Activated CD4-positive, CD25-positive, alpha-beta regulatory T cell treated with anti-CD3 and anti-CD28 coated beads, Interleukin-2, amount 50 U/mL, for 72 hours (primary cell): ENCODE data around the gene DGUOK.
"Not testable (repeated sequence)": the region's sequence is repeated elsewhere in the genome, so short reads cannot be mapped to it uniquely, and the experiment has no call there.

Experiments used
- DNase-seq: peaks from one replicate; pipeline ENCODE4 v3.0.0; 2021

The DGUOK gene

DNA sequence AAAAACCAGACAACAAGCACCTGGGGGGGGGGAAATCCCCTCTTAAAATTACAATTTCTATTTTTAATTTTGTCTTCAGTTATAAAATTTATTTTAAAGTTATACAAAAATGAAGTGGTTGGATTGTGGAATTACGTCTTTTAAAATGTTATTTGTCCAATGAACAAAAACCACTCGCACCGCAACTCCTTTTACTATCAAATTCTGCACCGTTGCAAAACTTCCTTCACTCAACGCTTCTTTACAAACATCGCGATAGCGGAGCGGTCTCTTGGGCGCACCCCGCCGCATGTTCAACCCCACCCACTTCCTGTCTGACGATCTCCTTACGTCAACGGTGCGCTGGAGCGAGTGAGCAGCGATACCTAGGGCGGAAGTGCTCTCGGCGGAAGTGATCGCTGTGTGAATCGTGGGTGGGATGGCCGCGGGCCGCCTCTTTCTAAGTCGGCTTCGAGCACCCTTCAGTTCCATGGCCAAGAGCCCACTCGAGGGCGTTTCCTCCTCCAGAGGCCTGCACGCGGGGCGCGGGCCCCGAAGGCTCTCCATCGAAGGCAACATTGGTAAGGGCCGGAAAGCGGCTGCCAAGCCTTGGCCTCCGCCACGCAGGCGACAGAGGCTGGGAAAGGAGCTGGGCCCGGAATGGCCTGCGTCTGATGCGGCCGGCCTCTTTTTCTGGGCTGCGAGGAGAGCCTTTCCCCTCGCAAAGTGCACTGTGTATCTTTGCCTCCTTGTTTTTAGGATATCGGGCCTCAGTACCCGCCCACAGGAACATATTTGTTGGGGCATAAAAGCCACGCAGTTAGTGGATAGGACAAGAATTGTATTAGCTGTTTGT is at the start of gene DGUOK:
TSS of gene DGUOK (plus strand) at position 388 of the 835 bp plus-strand sequence. CDS start at position 419, 31 bp downstream.
- DNase-seq: peak; percentile 91

DNA sequence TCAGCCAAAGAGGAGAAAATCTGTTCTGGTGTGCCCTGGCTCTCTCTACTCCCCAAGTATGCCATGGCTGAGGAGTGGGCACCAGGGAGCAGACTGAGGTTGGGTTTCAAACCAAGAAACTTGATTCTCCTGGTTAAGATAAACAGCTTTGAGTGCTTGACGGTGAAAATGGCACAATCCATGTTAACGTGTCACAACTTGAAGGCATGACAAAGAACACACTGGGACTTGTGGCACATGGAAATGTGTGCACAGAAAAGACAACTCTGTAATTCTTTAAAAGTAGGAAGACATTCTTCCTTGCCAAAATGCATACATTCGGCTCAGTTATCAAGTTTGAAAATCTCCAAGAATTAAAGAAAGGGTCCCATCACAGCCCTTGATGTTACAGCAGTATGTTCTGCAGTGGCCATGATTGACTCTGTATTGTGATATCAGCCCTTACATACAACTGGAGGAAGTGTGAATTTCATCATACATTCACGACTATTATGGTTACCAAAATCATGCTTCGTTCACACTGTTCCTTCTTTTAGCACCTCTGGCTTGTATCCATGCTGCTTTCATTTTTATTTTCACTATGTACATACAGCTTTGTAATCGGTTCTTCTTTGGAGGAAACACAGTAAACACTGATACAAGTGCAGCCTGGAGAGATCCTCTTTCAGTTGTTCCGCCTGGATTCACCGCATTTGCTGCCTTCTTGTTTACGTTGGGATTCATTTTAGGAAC is 49.4 kb upstream of the DGUOK start:
- DNase-seq: no peak

DNA sequence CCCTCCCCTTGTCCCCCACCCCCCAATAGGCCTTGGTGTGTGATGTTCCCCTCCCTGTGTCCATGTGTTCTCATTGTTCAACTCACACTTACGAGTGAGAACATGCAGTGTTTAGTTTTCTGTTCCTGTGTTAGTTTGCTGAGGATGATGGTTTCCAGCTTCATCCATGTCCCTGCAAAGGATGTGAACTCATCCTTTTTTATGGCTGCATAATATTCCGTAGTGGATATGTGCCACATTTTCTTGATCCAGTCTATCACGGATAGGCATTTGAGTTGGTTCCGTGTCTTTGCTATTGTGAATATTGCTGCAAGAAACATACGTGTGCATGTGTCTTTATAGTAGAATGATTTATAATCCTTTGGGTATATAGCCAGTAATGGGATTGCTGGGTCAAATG is 48.7 kb upstream of the DGUOK start:
- not testable (repeated sequence) for DNase-seq

DNA sequence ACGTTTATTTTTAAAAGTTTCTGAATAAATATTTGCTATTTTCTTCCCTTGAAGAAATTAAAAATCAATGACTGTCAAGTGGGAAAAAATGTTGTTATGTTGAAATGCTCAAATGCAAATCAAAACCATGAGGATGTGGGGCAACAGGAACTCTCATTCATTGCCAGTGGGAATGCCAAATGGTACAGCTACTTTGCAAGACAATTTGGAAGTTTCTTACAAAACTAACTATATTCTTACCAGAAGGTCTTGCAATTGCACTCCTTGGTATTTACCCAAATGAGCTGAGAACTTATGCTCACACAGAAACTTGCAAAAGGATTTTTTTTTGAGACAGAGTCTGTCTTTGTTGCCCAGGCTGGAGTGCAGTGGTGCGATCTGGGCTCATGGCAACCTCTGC is 41.3 kb upstream of the DGUOK start:
- no peak for DNase-seq

DNA sequence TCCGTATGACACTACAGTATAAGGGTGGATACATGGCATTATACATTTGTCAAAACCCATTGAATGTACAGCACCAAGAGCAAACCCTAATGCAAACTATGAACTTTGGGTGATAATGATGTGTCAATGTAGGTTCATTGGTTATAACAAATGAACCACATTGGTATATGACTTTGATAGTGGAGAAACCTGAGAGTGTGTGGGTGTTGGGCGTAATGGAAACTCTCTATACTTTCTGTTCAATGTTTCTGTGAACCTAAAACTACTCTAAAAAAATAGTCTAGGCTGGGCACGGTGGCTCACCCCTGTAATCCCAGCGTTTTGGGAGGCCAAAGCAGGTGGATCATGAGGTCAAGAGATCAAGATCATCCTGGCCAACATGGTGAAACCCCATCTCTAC is 40.3 kb upstream of the DGUOK start:
- DNase-seq: no peak

DNA sequence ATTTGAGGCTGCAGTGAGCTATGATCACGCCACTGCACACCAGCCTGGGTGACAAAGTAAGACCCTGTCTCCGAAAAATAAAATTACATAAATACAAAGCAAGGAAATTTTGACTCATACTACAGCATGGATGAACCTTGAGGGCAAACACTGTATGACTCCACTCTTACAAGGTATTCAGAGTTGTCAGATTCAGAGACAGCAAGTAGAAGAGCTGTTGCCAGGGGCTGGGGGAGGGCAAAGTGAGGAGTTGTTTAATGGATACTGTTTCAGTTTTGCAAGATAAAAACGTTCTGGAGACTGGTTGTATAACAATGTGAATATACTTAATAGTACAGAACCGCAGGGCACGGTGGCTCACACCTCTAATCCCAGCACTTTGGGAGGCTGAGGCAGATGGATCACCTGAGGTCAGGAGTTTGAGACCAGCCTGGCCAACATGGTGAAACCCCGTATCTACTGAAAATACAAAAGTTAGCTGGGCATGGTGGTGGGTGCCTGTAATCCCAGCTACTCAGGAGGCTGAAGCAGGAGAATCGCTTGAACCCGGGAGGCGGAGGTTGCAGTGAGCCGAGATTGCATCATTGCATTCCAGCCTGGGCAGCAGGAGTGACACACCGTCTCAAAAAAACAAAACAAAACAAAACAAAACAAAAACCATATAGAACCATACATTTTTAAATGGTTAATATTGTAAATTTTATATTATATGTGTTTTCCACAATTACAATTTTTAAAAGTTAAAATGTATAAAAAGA is 38.9 kb upstream of the DGUOK start:
- not testable (repeated sequence) for DNase-seq

DNA sequence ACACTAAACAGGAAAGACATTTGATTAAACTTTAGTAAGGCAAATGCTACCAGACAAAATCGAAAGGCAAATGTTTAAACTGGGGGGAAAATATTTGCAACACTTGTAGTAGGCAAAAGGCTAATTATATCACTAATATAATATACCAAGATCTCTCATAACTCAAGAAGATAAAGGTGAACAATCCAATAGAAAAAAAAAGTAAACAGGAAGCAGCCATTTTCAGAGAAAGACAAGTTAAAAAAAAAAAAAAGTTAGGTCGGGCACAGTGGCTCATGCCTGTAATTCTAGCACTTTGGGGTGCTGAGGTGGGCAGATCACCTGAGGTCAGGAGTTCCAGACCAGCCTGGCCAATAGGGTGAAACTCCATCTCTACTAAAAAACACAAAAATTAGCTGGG is 38.3 kb upstream of the DGUOK start:
- DNase-seq: no peak

DNA sequence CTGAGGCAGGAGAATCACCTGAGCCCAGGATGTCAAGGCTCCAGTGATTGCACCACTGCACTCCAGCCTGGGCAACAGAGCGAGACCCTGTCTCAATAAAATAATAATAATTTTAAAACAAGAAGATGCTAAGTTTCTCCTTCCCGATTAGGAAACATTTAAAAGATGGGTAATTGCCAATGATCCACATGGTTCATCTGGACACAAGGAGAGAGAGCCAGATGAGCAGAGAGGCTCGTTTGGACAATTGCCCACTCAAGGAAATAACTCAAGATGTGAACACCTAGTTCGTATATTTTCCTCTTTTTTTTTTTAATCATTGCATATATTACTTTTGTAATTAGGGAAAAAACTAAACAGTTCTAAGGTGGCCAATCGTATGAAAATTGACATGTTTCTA is 37.5 kb upstream of the DGUOK start:
- DNase-seq: no peak

DNA sequence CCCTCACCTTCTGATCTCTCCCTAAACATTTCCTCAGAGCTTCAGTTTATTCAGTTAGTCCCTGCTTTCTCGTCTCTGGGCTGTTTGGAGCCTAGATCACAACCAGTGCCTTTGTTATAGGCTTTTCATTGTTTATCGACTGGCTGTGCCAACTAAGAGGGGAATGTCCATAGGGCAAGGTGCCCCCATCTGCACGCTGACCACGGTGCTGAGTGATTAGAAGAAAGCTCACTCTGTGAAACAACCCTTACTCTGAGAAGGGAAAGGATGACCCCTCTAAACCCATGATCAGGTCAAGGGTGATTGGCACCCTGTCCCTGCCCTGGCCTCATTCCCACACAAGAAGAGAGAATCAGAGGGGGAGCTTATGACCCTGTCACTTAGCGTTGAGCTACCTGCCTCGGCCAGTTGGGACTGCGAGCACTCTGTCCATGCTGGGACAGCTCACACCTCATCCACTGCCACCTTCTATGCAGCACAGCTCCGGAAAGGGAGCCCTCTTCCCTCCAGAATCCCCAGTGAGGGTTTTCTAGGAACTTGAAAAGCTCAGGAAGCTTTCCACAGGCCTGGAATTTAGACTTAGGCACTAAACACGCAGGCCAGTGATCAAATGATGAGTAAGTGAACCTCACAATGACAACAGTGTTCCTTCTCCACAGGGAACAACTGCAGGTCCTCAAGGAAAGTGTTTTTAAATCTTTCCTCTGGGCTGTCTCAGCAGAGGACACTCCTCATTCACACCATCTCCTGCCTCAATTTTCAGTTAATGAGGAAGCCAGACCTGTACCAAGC is 36.2 kb upstream of the DGUOK start:
- no peak for DNase-seq

DNA sequence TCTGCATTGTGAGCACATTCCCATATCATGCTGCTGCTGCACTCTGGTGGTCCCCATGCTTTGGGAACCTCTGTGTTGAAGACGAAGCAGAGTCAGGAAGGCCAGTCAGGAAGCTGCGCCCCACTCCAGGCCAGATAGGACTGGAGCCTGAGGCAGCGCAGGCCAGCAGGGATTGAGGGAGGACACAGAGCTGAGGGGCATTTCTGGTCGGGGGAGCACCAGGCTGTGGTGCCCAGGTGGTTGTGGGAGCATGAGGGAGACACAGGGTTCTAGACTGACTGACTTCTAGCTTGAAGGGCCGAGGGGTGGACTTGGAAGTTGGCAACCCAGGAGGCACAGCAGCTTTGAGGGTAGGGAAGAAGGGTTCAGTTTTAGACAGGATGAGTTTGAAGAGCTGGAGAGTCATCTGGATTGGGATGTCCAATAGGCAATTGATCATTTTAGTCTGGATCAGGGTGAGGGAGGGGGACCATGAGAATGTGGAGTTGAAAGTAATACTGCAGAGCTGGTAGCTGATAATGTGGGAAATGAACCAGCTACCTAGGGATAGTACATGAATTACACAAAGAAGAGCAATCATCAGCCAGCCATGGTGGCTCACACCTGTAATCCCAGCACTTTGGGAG is 35.3 kb upstream of the DGUOK start:
- no peak for DNase-seq

DNA sequence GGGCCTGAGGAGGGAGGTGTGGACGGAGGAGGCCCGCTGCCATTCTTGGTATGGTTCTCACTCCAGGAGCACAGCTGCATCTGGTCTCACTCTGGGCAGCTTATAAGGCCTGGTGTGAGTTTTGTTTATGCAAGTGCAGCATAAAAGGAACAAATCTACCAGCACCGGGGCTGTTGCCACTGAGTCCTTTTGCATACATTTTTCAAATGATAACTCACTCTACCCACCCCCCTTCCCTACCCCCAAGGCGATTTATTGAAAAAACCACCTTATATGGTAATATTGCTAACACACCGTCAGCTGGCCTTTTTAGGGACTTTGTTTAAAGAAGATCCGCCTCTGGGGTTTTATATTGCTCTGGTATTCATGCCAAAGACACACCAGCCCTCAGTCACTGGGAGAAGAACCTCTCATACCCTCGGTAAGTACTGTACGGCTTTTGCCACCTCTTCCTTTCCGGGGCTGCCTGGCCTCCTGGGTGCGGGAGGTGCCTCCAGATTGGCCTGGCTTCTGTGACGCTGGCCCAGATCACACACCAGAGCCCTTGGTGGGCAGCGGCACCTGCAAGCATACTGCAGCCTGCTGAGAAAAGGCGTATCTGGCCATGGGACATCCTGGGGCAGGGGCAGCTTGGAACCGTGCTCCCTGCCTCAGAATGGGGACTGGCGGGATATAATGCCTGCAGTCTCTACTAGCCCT is 33.9 kb upstream of the DGUOK start, which contains the start of gene ACTG2:
TSS of gene ACTG2 (plus strand) at position 378 of the 699 bp plus-strand sequence. CDS start 8,304 bp downstream, outside the sequence.
- no peak for DNase-seq

DNA sequence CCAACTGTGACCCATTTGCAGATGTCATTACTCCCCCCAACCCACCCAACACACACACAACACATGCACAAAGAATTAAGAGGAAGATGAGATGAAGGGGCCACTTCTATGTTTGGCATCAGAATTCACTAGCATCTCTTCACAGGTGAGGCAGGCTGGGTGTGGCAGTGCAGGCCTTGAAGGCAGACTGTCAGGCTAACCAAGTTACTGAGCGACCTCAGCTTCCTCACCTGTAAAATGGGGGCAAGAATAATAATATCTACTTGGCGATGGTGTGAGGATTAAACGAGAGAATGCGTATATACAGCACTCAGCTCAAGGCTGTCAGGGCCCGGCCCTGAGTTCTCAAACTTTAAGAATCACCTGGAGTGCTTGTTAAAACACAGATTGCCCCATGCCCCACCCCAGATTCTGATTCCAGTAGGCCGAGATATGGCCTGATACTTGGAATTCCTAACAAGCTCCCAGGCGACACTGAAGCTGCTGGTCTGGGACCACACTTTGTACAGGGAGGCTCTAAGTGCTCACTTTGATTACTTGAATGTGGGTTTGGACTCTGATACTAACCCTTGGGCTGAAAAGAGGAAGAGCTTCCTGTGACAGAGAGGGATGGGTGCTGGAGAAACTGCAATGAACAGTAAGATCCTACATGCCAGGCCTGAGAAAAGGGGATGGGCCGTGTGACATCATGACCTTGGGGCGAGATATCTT is 32.8 kb upstream of the DGUOK start:
- DNase-seq: no peak

DNA sequence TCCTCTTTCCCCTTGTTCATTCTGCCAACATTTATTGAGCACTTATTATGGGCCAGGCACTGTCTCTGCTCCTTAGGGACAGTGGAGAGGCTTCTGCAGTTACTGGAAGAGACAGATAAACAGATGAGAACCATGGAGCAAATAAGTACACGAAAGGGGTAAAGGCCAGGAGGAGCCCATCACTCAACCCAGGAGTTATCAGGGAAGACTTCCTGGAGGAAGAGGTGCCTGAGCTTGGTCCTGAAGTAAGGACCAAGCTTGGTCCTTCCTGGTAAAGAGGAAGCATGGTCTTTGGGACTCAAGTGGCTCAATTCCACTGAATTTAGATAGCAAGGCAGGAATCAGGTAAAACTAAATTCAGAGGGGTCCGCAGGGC is 32.2 kb upstream of the DGUOK start:
- DNase-seq: no peak

DNA sequence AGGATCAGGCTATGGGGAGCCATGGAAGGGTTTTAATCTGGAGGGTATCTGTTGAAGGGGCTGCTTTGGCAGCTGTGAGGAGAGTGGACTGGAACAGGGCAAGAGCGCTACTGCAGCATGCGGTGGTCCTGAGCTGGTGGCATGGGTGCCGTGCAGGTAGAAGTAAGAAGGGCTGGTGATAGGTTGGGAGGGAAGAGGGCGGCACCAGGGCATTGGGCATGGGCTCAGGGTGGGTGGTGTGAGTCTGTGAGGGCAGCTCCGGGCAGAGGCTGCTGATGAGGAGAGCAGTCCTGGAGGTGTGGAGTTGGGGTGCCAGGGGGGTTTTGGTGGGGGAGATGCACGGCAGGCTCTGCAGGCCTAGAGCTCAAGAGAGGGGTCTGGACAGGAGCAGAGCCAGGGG is 31.8 kb upstream of the DGUOK start:
- no peak for DNase-seq

DNA sequence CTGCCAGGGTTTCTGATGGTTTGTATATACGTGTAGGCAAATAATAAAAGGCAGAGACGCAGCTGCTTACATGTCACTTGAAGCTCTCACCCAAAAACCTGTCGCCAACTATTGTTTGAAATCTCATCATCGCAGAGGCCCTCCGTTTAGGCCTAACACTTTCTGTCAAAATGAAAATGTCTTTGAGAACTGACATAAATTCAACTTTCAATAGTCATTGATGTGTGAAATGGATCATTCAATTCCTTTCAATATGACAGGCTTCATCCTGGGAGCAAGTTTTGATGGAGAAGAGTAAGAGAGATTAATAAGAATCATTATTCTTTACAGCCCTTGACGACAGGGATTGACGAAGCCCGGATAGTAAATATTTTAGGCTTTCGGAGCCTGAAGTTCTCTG is 31.2 kb upstream of the DGUOK start:
- DNase-seq: no peak

DNA sequence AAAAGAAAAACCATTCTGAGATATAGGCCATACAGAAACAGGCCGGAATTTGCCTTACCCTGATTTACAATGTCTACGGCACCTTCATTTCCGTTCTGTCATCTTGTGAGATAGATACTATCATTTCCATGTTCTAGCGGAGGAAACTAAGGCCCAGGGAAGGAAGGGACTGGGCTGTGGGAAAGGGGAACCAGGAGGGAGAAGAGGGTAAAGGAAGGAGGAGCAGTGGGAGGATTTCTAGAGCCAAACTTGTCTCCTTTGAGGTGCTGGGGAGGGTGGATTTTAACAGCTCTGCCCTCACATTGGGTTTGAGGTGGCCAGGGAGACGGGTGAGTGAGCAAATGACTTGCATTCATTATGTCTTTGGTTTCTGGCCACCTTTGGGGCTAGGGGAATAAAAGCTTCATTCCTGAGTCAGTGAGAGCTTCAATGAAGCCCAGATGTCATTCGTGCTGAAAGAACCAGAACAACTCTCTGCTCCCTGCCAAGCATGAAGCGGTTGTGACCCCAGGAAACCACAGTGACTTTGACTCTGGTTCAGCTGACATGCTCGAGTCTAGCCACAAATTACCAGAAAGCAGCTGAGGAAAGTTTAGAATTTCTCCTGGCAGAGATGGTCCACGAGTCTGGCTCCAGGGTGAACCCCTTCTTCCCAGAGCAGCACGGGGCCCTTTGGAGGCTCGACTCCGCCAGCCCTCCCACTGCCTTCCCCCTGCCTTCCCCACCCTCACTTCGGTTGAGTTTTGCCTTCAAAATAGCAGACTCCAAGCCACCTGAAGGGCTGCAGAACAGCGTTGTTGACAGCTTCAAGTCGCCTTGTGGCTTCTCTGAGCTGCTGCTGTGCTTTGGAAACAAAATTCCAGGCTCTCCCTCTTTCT is 30.1 kb upstream of the DGUOK start:
- DNase-seq: no peak

DNA sequence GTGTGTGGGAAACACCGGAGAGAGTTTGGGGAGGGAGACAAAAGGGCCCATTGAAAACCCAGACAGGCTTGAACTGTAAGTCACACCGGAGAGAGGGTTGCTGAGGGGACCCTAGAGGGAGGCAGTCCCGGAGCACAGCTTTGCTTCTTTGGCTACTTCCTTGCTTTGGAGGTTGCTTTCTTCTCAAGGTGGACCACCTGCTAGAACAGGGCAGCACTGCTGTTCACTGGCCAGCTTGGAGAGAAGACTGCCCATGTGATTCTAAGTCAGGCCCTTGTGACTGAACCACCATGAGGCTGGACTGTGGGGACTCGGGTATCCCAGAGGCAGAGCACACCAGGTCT is 29.5 kb upstream of the DGUOK start:
- no peak for DNase-seq

DNA sequence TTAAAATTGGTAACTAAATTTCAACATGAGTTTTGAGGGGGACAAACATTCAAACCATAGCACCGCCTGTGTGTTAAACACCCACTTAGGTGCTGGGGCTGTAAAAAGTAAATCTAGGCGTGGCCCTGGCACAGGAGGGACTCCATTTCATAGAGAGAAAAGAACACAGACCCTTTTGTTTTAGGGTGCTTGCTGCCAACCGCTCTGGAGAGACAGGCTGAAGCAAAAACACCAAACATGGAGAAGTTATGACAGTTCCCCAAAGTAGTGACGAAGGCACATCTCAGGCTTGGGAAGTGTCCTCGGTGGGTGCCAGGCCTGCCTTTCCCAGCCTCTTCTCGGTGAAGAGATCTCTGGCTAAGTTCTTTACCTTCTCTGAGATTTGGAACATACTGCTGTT is 28.7 kb upstream of the DGUOK start:
- no peak for DNase-seq

DNA sequence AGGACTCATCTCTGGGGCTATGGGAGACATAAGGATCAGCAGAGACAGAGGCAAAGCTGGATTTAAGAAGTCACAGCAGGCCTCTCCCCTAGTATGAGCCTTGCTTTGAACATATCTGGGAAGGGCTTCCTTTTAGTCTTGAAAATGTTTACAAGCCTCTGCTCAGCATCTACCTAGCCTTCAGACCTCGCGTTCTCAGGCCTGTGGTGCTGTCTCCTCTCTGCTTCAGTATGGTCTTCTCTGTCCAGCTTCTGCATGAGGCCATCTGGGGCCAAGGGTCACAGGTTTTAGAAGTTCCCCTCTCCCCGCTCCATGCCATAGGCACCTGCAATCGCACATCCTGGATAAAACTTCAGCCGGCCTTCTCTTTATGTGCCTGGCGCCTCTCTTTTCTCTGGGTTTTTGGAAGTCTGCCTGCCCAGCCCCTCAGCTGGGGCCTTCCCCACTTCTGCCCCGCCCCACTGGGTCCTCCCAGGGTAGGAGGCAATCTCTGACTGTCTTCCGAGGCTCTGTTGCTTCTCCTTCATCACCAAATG is 26.8 kb upstream of the DGUOK start:
- no peak for DNase-seq

DNA sequence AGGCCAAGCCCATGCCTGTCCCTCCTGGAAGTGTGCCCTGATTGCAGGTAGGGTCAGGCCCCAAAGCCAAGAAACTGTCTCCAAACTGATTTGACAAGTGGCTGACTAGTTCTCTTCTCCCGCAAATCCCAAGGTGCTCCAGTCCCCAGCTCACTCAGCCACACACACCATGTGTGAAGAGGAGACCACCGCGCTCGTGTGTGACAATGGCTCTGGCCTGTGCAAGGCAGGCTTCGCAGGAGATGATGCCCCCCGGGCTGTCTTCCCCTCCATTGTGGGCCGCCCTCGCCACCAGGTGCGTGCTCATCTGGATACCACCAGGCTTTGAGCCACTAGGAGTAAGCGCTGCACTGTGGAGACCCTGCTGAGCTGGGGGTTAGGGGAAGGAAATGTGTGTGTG is 25.5 kb upstream of the DGUOK start:
- no peak for DNase-seq
